Activated T-cell treated with anti-CD3 and anti-CD28 coated beads, Interleukin-2, amount 50 U/mL, for 72 hours (primary cell): ENCODE data around the gene SLC35E2B. TPM values are rescaled to one million over a fixed set of nuclear protein-coding genes. Genes with fewer than 3 reads are reported as not detected.
"Not testable (repeated sequence)": the region's sequence is repeated elsewhere in the genome, so short reads cannot be mapped to it uniquely, and the experiment has no call there.

ENCODE experiments used
- ATAC-seq, 2 donors: fragments of 150-1000 bp; cut with Tn5 transposase; replicated peaks in 1 of 2; 2 replicates each; pipeline ENCODE4 v1.10.0; 2021; ENCODE audit warnings: moderate library complexity in 2 of 2, mild to moderate bottlenecking in 1 of 2
- DNase-seq, 2 donors: peaks; one replicate each; pipeline ENCODE4 v3.0.0; 2021 to 2022; ENCODE audit warnings: mixed read lengths in 1 of 2
- H3K27ac Mint-ChIP-seq: one replicate; pipeline ENCODE4 v1.8.0; 2022; ENCODE audit warnings: mild to moderate bottlenecking, moderate library complexity, mixed read lengths
- H3K27me3 Mint-ChIP-seq: one replicate; pipeline ENCODE4 v1.8.0; 2022; ENCODE audit warnings: low read depth, mixed read lengths
- H3K36me3 Mint-ChIP-seq, 2 donors: one replicate each; pipeline ENCODE4 v1.8.0; 2022; ENCODE audit warnings: mixed read lengths in 2 of 2, mild to moderate bottlenecking in 1 of 2; ENCODE audit not compliant: insufficient read depth in 2 of 2
- H3K4me1 Mint-ChIP-seq: one replicate; pipeline ENCODE4 v1.8.0; 2022; ENCODE audit warnings: low read depth, mixed read lengths
- H3K4me3 Mint-ChIP-seq, 2 donors: one replicate each; pipeline ENCODE4 v1.8.0; 2022; ENCODE audit warnings: mild to moderate bottlenecking in 2 of 2, mixed read lengths in 2 of 2, moderate library complexity in 2 of 2
- H3K9me3 Mint-ChIP-seq, 2 donors: one replicate each; pipeline ENCODE4 v1.8.0; 2022; ENCODE audit warnings: mixed read lengths in 2 of 2
- total RNA-seq, 2 donors: library from RNA; stranded (reverse); gene quantifications; one replicate each; pipeline ENCODE4 v1.2.3, GENCODE V29; 2022

SLC35E2B gene
- total RNA-seq, 2 donors from 2014 or later, result 42.0 to 43.1 TPM

DNA sequence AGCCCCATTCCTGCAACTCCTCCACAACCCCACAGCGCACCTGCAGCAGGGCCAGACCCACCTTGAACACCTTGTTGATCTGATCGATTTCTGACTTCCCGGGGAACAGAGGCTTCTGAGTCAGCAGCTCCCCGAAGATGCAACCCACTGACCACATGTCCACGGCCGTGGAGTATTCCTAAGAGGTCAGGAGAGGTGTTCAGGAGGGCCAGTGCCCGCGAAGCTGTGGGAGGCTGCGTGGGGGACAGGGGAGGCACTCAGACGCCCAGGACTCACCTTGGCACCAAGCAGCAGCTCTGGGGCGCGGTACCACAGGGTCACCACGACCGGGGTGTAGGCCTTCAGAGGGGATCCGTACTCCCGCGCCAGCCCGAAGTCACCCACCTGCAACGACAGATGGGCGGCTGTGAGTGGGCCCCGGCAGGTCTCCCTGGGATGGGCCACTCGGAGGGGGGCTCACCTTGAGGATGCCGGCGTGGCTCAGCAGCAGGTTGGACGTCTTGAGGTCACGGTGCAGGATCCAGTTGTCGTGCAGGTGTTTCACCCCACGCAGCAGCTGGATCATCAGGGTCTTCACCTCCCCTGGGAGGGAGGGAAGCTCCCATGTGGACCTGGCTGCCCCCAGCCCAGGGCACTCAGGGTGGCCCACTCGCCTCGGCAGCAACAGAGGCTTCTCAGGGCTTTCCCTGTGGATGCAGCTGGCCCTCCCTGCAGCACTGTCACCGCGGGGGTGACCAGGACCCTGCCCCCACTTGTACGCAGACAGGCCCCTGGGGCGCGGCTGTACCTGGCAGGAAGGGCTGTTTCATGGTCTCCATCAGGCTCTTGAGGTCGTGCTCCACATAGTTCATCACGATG, 55.7 kb downstream of the SLC35E2B start:
- not testable (repeated sequence) for H3K9me3 Mint-ChIP-seq, H3K27me3 Mint-ChIP-seq, H3K4me1 Mint-ChIP-seq, DNase-seq, H3K4me3 Mint-ChIP-seq, ATAC-seq, H3K36me3 Mint-ChIP-seq, H3K27ac Mint-ChIP-seq

DNA sequence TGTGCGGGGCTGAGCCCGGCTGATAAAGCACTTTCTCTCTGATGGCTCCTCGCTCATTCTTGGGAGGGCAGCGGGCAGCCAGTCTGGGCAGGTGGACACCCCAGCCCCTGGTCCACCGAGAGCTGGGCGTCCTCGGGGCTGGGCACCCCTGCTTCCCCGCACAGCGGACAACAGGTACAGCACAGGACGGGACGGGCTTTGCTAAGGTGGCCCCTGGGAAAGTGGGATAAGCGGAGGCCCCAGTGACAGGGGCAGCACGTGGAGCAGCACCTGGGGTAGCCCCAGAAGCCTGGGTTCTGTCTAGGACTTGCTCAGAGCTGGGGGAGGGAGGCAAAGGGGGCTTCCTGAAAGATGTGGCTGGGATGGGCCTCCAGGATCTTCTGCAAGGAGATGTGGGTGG, 58.0 kb downstream of the SLC35E2B start:
- not testable (repeated sequence) for H3K36me3 Mint-ChIP-seq, ATAC-seq, H3K27ac Mint-ChIP-seq, H3K4me3 Mint-ChIP-seq, H3K4me1 Mint-ChIP-seq, DNase-seq, H3K27me3 Mint-ChIP-seq, H3K9me3 Mint-ChIP-seq

DNA sequence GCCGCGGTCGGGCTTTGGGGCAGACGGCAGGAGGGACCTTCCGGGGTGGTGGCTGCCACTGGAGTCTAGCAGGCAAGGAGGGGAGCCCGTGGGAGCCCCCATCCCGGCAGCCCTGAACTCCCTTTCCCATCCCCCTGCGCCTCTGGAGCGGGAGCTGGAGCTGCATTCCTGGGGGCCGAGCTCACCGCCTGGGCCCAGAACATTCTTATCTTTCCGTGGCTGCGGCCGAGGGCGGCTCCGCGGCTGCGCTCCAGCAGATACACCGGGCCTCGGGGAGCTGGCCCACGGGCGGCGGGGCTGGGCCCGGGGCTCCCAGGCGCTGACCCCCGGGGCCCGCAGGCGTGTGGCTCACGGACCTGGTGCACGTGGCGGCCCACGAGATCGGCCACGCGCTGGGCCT, 59.2 kb downstream of the SLC35E2B start:
- not testable (repeated sequence) for H3K27me3 Mint-ChIP-seq, H3K9me3 Mint-ChIP-seq, H3K36me3 Mint-ChIP-seq, DNase-seq, ATAC-seq, H3K4me3 Mint-ChIP-seq, H3K27ac Mint-ChIP-seq, H3K4me1 Mint-ChIP-seq

DNA sequence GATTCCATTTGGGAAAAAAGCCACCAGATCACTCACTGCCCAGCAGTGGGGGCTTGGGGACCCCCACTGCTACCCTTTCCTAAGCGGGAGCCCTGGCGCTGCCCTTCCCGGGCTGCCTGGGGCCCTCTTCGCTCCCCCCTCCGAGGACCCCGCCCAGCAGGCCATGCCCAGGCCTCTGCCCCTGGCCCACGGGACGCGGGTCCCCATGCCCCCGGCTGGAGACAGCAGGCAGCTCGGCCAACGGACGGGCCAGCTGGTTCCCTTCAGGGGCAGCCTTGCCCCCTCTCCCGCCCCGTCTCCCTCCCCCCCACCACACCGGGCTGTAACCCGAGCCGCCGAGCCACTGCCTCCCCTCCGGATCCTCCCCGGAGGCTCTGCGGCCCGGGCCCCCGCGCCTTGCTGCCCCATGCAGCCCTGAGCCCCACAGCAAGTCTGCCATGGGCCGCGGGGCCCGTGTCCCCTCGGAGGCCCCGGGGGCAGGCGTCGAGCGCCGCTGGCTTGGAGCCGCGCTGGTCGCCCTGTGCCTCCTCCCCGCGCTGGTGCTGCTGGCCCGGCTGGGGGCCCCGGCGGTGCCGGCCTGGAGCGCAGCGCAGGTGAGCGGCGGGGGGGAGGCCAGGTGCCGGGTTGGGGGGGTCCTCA, 60.7 kb downstream of the SLC35E2B start, which contains the start of gene MMP23B:
MMP23B (plus strand) TSS at position 392 of the 639 bp plus-strand sequence; CDS start at position 438, 46 bp downstream.
- no peaks in the 10 kb centered on the region for H3K9me3 Mint-ChIP-seq
- ATAC-seq (no peak), DNase-seq (no peak)
- peaks cover 2% of the 10 kb centered on the region in 2 donors for H3K36me3 Mint-ChIP-seq
- H3K27ac Mint-ChIP-seq, result no peak within 1 kb of the TSS
- H3K4me1 Mint-ChIP-seq, result no peaks in the 10 kb centered on the region
- H3K27me3 Mint-ChIP-seq, result no peaks in the 10 kb centered on the region
- H3K4me3 Mint-ChIP-seq, result peak within 1 kb of the TSS; percentile 51 to 68

DNA sequence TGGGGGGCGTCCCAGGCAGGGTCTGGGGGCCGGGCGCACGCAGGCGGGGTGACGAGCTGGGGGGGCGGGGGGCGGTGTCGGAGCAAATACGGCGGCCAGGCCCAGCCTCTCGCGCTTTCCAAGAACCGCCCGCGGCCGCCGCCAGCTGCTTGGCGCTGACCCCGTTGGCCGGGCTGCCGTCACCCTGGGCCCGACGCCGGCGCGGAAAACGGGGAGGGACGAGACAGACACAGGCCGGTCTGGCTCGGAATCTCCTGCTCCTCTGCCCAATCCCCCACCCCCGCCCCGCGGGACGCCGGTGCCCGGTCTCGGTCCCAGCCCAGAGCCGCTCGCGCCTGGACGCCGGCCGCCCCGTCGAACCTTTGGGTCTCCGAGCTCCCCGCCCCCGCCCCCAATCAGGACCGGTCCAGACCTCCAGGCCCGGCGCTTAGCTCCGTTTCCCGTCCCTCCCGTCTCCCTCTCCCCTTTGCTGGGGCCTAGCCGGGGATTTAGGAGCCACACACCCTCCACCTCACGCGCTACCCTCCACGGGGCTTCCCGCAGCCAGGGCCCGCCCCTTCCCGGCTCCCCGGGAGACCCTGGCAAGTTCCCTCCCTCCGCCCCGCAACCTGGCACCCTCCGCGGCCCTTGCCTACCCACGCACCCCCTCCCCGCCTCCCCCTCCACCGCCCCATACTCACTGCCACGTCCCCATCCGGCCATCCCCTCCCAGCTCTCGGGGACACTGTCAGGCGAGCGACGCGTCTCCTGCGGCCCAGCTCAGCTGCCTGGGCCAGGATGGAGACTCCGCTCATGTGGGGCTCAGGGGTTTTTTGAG, 61.4 kb downstream of the SLC35E2B start:
- H3K36me3 Mint-ChIP-seq, result peaks cover 2% of the 10 kb centered on the region in 2 donors
- DNase-seq (peak in 1 of 2 donors; percentile 29), ATAC-seq (no peak)
- no peaks in the 10 kb centered on the region for H3K27me3 Mint-ChIP-seq
- H3K4me3 Mint-ChIP-seq, result peak overlapping the region; percentile 51 to 68
- no peaks in the 10 kb centered on the region for H3K9me3 Mint-ChIP-seq
- H3K4me1 Mint-ChIP-seq, result no peaks in the 10 kb centered on the region
- no peak overlapping the region for H3K27ac Mint-ChIP-seq

DNA sequence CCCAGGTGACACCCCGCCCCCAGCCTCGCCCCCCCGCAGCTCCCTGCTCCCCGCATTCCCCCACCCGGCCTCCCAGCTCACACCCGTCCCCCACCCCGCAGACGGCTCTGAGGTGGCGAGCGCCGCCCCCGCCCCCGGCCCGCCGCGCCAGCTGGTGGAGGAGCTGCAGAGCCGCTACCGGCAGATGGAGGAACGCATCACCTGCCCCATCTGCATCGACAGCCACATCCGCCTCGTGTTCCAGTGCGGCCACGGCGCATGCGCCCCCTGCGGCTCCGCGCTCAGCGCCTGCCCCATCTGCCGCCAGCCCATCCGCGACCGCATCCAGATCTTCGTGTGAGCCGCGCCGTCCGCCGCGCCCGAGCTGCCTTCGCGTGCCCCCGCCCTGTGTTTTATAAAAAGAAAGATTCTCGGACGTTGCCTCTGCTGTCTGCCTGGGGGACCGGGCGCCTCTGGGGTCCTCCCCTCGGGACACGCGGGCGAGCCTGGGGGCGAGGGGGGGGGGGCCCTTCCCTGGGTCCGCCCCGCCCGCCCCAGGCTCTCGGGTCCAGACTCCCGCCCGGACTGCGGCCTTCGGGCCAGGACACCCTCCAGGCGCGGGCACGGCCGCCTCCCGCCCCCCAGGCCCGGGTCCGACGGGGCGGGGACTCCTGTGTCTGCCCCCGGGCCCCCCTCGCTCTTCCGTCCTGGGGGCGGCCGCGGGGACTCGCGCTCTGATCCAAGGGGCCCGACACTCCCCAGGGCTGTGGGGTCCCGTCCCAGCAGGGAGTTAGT, 62.2 kb downstream of the SLC35E2B start:
- H3K27ac Mint-ChIP-seq, result peak overlapping the region; percentile 85
- no peaks in the 10 kb centered on the region for H3K9me3 Mint-ChIP-seq
- peak; percentile 95 to 96 for DNase-seq
- no peaks in the 10 kb centered on the region for H3K27me3 Mint-ChIP-seq
- ATAC-seq, result peak; percentile 89 to 90
- H3K36me3 Mint-ChIP-seq, result peaks cover 2% of the 10 kb centered on the region in 2 donors
- peak overlapping the region; percentile 84 to 88 for H3K4me3 Mint-ChIP-seq
- no peaks in the 10 kb centered on the region for H3K4me1 Mint-ChIP-seq

DNA sequence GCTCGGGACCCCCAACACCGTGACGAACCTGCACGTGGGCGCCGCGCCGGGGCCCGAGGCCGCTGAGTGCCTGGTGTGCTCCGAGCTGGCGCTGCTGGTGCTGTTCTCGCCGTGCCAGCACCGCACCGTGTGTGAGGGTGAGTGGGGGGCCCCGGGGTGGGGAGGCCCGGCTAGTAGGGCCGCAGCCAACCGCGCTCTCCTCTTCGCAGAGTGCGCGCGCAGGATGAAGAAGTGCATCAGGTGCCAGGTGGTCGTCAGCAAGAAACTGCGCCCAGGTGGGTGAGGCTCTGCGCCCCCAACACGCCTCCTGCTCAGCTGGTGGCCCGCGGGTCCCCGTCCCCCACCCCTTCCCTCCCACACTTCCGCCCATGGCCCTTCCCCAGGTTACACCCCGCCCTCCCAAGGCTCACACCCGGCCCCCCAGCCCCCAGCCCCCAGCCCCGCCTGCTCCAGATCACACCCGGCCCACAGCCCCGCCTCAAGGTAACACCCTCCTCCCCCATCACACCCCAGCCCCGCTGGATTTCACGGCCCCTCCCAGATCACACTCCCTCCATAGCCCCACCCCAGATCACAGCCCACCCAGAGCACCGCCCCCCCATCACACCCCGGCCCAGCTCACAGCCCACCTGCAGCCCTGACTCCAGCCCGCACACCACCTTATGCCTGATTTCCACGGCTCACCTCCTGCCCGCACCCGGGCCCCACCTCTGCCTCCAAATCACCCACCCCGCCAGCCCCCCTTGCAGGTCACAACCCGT, 63.0 kb downstream of the SLC35E2B start:
- ATAC-seq (peak; percentile 40 to 41), DNase-seq (peak; percentile 61 to 66)
- no peaks in the 10 kb centered on the region for H3K9me3 Mint-ChIP-seq
- H3K4me3 Mint-ChIP-seq, result peak overlapping the region; percentile 60 to 71
- no peaks in the 10 kb centered on the region for H3K27me3 Mint-ChIP-seq
- H3K36me3 Mint-ChIP-seq, result peaks cover 2% of the 10 kb centered on the region in 2 donors
- peak overlapping the region; percentile 80 for H3K27ac Mint-ChIP-seq
- H3K4me1 Mint-ChIP-seq, result no peaks in the 10 kb centered on the region

DNA sequence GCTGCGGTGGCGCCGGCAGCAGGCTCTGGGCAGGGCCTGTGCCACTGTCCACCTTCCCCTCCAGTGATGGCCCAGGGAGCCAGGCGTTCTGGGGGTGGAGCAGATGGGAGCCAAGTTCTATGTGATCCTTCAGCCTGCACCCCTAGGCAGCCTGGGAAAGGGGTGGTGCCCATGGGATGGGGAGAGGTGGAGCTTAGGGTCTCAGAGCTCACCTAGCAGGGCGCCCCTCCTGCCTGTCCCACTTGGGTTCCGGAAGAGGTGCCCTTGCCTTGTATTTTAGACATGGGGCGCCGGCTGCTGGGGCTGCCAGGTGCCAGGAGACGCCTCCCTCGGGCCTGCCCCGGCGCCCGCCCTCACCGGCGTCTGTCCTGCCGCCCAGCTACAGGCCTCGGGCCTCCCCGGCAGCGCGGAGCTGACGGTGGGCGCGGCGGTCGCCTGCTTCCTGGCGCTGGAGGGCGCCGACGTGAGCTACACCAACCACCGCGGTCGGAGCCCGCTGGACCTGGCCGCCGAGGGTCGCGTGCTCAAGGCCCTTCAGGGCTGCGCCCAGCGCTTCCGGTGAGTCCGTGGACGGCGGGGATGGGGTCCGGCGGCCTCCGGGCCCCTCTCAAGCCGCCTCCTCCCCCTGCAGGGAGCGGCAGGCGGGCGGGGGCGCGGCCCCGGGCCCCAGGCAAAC, 63.7 kb downstream of the SLC35E2B start:
- no peaks in the 10 kb centered on the region for H3K9me3 Mint-ChIP-seq
- peak overlapping the region; percentile 43 to 45 for H3K4me3 Mint-ChIP-seq
- peaks cover 2% of the 10 kb centered on the region in 2 donors for H3K36me3 Mint-ChIP-seq
- DNase-seq (peak; percentile 35 to 40), ATAC-seq (peak; percentile 4 to 10)
- H3K4me1 Mint-ChIP-seq, result no peaks in the 10 kb centered on the region
- H3K27ac Mint-ChIP-seq, result no peak overlapping the region
- H3K27me3 Mint-ChIP-seq, result no peaks in the 10 kb centered on the region

DNA sequence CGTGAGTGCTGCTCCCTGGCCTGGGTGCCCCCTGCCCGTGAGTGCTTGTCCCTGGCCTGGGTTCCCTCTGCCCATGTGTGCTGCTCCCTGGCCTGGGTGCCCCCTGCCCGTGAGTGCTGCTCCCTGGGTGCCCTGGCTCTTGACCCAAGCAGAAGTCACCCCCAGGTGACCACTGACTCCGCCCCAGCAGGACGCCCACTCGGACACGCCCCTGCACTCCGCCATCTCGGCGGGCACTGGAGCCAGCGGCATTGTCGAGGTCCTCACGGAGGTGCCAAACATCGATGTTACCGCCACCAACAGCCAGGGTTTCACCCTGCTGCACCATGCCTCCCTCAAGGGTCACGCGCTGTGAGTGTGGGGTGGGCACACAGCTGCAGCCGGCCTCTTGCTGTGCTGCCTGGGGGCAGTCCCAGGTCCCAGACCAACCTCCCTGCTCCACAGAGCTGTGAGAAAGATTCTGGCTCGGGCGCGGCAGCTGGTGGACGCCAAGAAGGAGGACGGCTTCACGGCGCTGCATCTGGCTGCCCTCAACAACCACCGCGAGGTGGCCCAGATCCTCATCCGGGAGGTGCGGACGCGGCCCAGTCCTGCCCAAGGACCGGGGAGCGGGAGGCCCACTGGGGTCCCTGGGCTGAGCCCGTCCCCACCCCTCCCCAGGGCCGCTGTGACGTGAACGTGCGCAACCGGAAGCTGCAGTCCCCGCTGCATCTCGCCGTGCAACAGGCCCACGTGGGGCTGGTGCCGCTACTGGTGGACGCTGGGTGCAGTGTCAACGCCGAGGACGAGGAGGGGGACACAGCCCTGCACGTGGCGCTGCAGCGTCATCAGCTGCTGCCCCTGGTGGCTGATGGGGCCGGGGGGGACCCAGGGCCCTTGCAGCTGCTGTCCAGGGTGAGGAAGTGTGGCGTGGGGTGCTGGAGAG, 64.5 kb downstream of the SLC35E2B start:
- Mint-ChIP-seq H3K27ac (no peak overlapping the region), H3K4me1 (no peaks in the 10 kb centered on the region), H3K9me3 (no peaks in the 10 kb centered on the region), H3K4me3 (peak overlapping the region in 1 of 2 donors; percentile 45), H3K36me3 (peaks cover 2% of the 10 kb centered on the region in 2 donors), H3K27me3 (no peaks in the 10 kb centered on the region)
- DNase-seq (no peak), ATAC-seq (no peak)

DNA sequence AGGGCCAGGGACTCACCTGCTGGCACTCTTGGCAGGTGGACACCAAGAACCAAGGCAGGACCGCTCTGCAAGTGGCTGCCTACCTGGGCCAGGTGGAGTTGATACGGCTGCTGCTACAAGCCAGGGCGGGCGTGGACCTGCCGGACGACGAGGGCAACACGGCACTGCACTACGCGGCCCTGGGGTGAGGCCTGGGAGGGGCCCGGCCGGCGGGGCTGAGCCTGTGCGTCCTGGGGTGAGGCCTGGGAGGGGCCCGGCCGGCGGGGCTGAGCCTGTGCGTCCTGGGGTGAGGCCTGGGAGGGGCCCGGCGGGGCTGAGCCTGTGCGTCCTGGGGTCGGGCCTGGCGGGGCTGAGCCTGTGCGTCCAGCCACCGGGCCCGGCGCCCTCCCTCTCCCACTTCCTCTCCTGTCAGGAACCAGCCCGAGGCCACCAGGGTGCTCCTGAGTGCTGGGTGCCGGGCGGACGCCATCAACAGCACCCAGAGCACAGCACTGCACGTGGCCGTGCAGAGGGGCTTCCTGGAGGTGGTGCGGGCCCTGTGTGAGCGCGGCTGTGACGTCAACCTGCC, 65.2 kb downstream of the SLC35E2B start:
- DNase-seq, result no peak
- no peaks in the 10 kb centered on the region for H3K27me3 Mint-ChIP-seq
- peaks cover 2% of the 10 kb centered on the region in 2 donors for H3K36me3 Mint-ChIP-seq
- no peaks in the 10 kb centered on the region for H3K4me1 Mint-ChIP-seq
- H3K9me3 Mint-ChIP-seq, result no peaks in the 10 kb centered on the region
- no peak overlapping the region for H3K4me3 Mint-ChIP-seq
- no peak overlapping the region for H3K27ac Mint-ChIP-seq
- no peak for ATAC-seq
